SKM-1 treated with dmso at 0.1 percent for 144 hours (cell line): ENCODE data around the gene CST7.
"Not testable (repeated sequence)": the region's sequence is repeated elsewhere in the genome, so short reads cannot be mapped to it uniquely, and the experiment has no call there.

Experiments used
- DNase-seq: peaks from one replicate; lab custom pipeline; 2025; ENCODE audit not compliant: unreplicated experiment; lab: John Stamatoyannopoulos, UW

The CST7 gene

GRCh38 chr20:24999568-24999967 lies 50.5 kb downstream of the CST7 start:
- no peak for DNase-seq

- DNase-seq = no peak
These were observed 51.3 kb downstream of the CST7 start for GRCh38 chr20:25000268-25000801.

GRCh38 chr20:25001323-25001722 lies 52.3 kb downstream of the CST7 start:
- DNase-seq = not testable (repeated sequence)

- no peak for DNase-seq
These were observed 53.9 kb downstream of the CST7 start for GRCh38 chr20:25003002-25003401.

- no peak for DNase-seq
These were observed 56.2 kb downstream of the CST7 start for GRCh38 chr20:25005220-25005619.

- no peak for DNase-seq
These were observed 56.6 kb downstream of the CST7 start for GRCh38 chr20:25005661-25006060.

GRCh38 chr20:25006431-25007167 lies 57.5 kb downstream of the CST7 start:
- DNase-seq = no peak

- no peak for DNase-seq
These were observed 58.6 kb downstream of the CST7 start for GRCh38 chr20:25007491-25008305.

GRCh38 chr20:25008388-25009217 lies 59.5 kb downstream of the CST7 start:
- no peak for DNase-seq
